HepG2 (cell line): ENCODE measurements around the gene CSH1. TPM values are rescaled to one million over a fixed set of nuclear protein-coding genes. Genes with fewer than 3 reads are reported as not detected.

Experiments
- ATAC-seq: fragments of 200-7000 bp; cut with Tn5 transposase; 3 replicates; pipeline ENCODE4 v1.9.1; 2020; ENCODE audit warnings: mild to moderate bottlenecking, moderate library complexity
- BruUV-seq: library from RNA; stranded (reverse); fragments of 400-500 nt; replicated peaks from 2 replicates; lab custom pipeline; 2021; lab: Mats Ljungman, UMichigan
- CTCF ChIA-PET: fragments of 300-600 bp; formaldehyde crosslinking; extraction: SDS; loops from one replicate; lab custom pipeline; 2021; ENCODE audit warnings: low total read pairs, inconsistent platforms, low intra/inter-chr PET ratio; lab: Yijun Ruan, JAX
- POLR2A ChIA-PET: fragments of 350-600 bp; sonication (Branson Sonifier 250); formaldehyde crosslinking; loops from one replicate; lab custom pipeline; 2020; ENCODE audit warnings: antibody characterized with exemption, inconsistent platforms; lab: Yijun Ruan, JAX
- DNase-seq: peaks from one replicate; pipeline ENCODE4 v3.0.0-alpha.2; 2015; ENCODE audit warnings: low spot score
- FAIRE-seq: peaks from 3 replicates; lab custom pipeline; 2011; peaks lifted over from hg19 to GRCh38; lab: Jason Lieb, UNC
- H2AFZ ChIP-seq: one replicate; pipeline ENCODE4 v1.6.1; 2011; ENCODE audit warnings: low read length, inconsistent platforms
- H3K27ac ChIP-seq: fragments of 300-600 bp; 3 replicates; pipeline ENCODE4 v1.8.0; 2011; ENCODE audit warnings: mixed run types, mild to moderate bottlenecking, mixed read lengths, low read length, inconsistent platforms; ENCODE audit not compliant: insufficient read depth; ENCODE audit errors: extremely low read length
- H3K27me3 ChIP-seq, 2 experiments: fragments of 200-600 bp in 1 of 2; 2 replicates in 1 of 2; 3 replicates in 1 of 2; pipeline versions ENCODE4 v1.6.0 to v1.8.0; 2011; ENCODE audit warnings: low read length in 2 of 2, mild to moderate bottlenecking in 2 of 2, moderate library complexity in 2 of 2, inconsistent platforms in 1 of 2; ENCODE audit not compliant: insufficient read depth in 2 of 2, control insufficient read depth in 1 of 2
- H3K36me3 ChIP-seq, 2 experiments: fragments of 200-600 bp in 1 of 2; replicated peaks in 1 of 2; 2 replicates in 1 of 2; 3 replicates in 1 of 2; pipeline versions ENCODE4 v1.5.1 to v1.8.0; 2011; ENCODE audit warnings: low read length in 2 of 2, inconsistent platforms in 1 of 2; ENCODE audit not compliant: insufficient read depth in 2 of 2, control insufficient read depth in 1 of 2
- H3K4me1 ChIP-seq: 2 replicates; pipeline ENCODE4 v1.5.1; 2012; ENCODE audit warnings: low read length, inconsistent platforms; ENCODE audit not compliant: insufficient read depth
- H3K4me2 ChIP-seq: 2 replicates; pipeline ENCODE4 v1.6.0; 2011; ENCODE audit warnings: low read depth, low read length, inconsistent platforms
- H3K4me3 ChIP-seq, 3 experiments: fragments of 200-600 bp in 1 of 3; sonication (generic), shearing (Covaris generic) in 1 of 3; replicated peaks in 1 of 3; 2 replicates each; pipeline ENCODE4 v1.5.1; 2011 to 2016; ENCODE audit warnings: low read length in 3 of 3, inconsistent platforms in 2 of 3, low read depth in 2 of 3, mild to moderate bottlenecking in 2 of 3, control low read depth in 1 of 3, mixed read lengths in 1 of 3; ENCODE audit not compliant: insufficient read depth in 1 of 3
- H3K79me2 ChIP-seq: one replicate; pipeline ENCODE4 v1.6.1; 2011; ENCODE audit warnings: low read length, inconsistent platforms; ENCODE audit not compliant: insufficient read depth
- H3K9ac ChIP-seq: 2 replicates; pipeline ENCODE4 v1.6.0; 2011; ENCODE audit warnings: mild to moderate bottlenecking, low read depth, low read length, inconsistent platforms; ENCODE audit not compliant: insufficient read depth
- H3K9me3 ChIP-seq: 2 replicates; pipeline ENCODE4 v1.5.1; 2012; ENCODE audit warnings: mild to moderate bottlenecking, low read length
- H4K20me1 ChIP-seq: 2 replicates; pipeline ENCODE4 v1.6.0; 2011; ENCODE audit warnings: inconsistent platforms, mild to moderate bottlenecking, low read length, moderate library complexity; ENCODE audit not compliant: insufficient read depth
- AGO1 ChIP-seq: fragments of 200-400 bp; formaldehyde crosslinking; IDR thresholded peaks from 2 replicates; pipeline ENCODE4 v1.6.1; 2017; ENCODE audit warnings: mild to moderate bottlenecking, low read depth, low read length, moderate library complexity; ENCODE audit not compliant: poor library complexity, severe bottlenecking
- FOXO1 ChIP-seq: sonication (generic); formaldehyde crosslinking; IDR thresholded peaks from 2 replicates; pipeline ENCODE4 v1.4.0; 2020; ENCODE audit warnings: missing genetic modification reagents
- FOXO4 ChIP-seq: sonication (generic); formaldehyde crosslinking; conservative IDR thresholded peaks from 2 replicates; pipeline ENCODE4 v1.8.1; 2023; ENCODE audit warnings: missing genetic modification reagents
- NFIB ChIP-seq: sonication (generic); formaldehyde crosslinking; IDR thresholded peaks from 2 replicates; pipeline ENCODE4 v1.9.0; 2021; ENCODE audit warnings: missing genetic modification reagents, mild to moderate bottlenecking, borderline replicate concordance
- NFRKB ChIP-seq: fragments of 450-650 bp; IDR thresholded peaks from 2 replicates; pipeline ENCODE4 v1.6.1; 2017
- NKX3-1 ChIP-seq: sonication (generic); formaldehyde crosslinking; IDR thresholded peaks from 2 replicates; pipeline ENCODE4 v1.5.0; 2020; ENCODE audit warnings: missing genetic modification reagents
- SIN3B ChIP-seq: fragments of 150-350 bp; IDR thresholded peaks from 2 replicates; pipeline ENCODE4 v1.6.1; 2014; ENCODE audit warnings: low read length
- ZKSCAN1 ChIP-seq: fragments of 150-350 bp; IDR thresholded peaks from 2 replicates; pipeline ENCODE4 v1.6.1; 2014; ENCODE audit warnings: low read length
- ZNF263 ChIP-seq: sonication (generic); formaldehyde crosslinking; IDR thresholded peaks from 2 replicates; pipeline ENCODE4 v1.4.0; 2020; ENCODE audit warnings: missing genetic modification reagents
- WGBS: methylation state at CpG from one replicate; pipeline ENCODE4 v1.1.6; 2017; ENCODE audit warnings: low lambda C conversion rate; 5-methylcytosine and 5-hydroxymethylcytosine counted together
- in situ Hi-C: cut with HindIII; loops from 2 replicates; pipeline ENCODE4 v1.10.0; 2017; ENCODE audit warnings: low pct_unique_long_range_greater_than_20kb; ENCODE audit not compliant: extremely low pct_ligation_motif_present
- intact Hi-C: fragments of 100-400 bp; cut with micrococcal nuclease; formaldehyde crosslinking; loops from one replicate; pipeline ENCODE4 v1.10.0; 2022; ENCODE audit not compliant: unreplicated experiment
- polyA plus RNA-seq, 8 experiments: library from polyadenylated mRNA; depleted of rRNA in 3 of 8; stranded (reverse) in 7 of 8; unstranded in 1 of 8; fragments of >200 nt; fragmentation: Illumina TruSeq in 4 of 8; extraction: Trizol in 4 of 8; gene quantifications; 2 replicates each; pipeline versions ENCODE4 v1.2.1 to v1.2.3, GENCODE V29; 2011 to 2016; ENCODE audit warnings: low read depth in 4 of 8, missing spikeins in 1 of 8, mixed read lengths in 1 of 8; ENCODE audit not compliant: insufficient read depth in 1 of 8
- total RNA-seq, 5 experiments: library from RNA; depleted of rRNA; stranded (reverse); fragments of >200 nt; fragmentation: Illumina TruSeq; extraction: Trizol; gene quantifications; 2 replicates each; pipeline ENCODE4 v1.2.3, GENCODE V29; 2016; ENCODE audit warnings: low read depth in 1 of 5
- TF ChIP-seq, protein P1 (sequence below): conservative IDR thresholded peaks from 2 replicates; pipeline ENCODE4 v1.6.1; 2018; ENCODE audit warnings: missing genetic modification reagents

CSH1 gene
- total and polyA plus RNA-seq, 2 of the 13 experiments (the other 11 are each of a cell fraction or from before 2014, with no cell fraction given) = not detected

DNA sequence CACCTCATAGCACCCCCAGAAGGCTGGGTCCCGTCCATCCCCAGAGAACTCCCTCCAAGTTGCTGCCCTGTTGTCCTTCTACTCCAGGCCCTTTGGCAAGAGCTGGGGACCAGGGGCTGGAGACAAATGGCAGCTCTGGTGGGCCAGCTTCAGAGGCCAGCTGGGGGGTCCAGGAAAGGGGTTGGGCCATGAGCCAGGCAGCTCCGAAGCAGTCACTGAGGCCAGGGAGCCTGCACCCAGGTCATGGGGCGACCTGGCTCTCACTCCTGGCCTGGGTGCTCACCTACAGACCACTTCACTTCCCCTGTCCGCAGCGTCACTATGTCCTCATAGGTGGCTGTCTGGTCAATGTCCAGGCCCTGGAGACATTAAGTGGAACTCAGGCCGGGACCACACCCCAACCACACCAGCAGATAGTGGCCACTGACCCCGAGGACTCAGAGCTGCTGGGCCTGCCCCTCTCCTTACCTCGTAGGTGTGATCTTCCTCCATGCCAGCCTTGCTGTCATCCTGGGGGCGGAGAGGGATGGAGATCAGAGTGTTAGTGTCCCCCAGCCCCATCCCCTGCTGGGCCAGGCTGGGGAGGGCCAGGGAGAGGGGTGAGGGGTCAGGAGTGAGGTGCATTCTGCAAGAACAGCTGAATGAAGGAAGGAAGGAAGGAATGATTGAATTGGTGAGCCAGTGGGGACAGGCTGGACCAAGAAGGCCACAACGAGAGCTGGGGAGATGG, 32.8 kb upstream of the CSH1 start:
- H3K79me2 ChIP-seq = no peaks in the 10 kb centered on the region
- peaks cover 18 to 78% of the 10 kb centered on the region in 2 experiments for H3K27me3 ChIP-seq
- intact Hi-C loops = no loop called here
- FAIRE-seq (no peak), ATAC-seq (no peak), DNase-seq (no peak)
- no peak overlapping the region for H3K4me3 ChIP-seq
- H3K36me3 ChIP-seq = no peaks in the 10 kb centered on the region
- H2AFZ ChIP-seq = no peak overlapping the region
- H3K9me3 ChIP-seq = no peaks in the 10 kb centered on the region
- H3K4me2 ChIP-seq = no peak overlapping the region
- H4K20me1 ChIP-seq = no peaks in the 10 kb centered on the region; the same call in 1 of the 2 replicates
- no peak for TF ChIP-seq ZNF263
- TF ChIP-seq AGO1 = no peak
- TF ChIP-seq ZKSCAN1 = no peak
- TF ChIP-seq FOXO1 (CRISPR knock-in tag) = no peak
- no peak for TF ChIP-seq SIN3B
- no peak for TF ChIP-seq NFRKB
- no peak for TF ChIP-seq NKX3-1 (CRISPR knock-in tag)
- no peak for TF ChIP-seq FOXO4 (CRISPR knock-in tag)
- TF ChIP-seq NFIB (CRISPR knock-in tag) = no peak
- TF ChIP-seq, protein P1, sequence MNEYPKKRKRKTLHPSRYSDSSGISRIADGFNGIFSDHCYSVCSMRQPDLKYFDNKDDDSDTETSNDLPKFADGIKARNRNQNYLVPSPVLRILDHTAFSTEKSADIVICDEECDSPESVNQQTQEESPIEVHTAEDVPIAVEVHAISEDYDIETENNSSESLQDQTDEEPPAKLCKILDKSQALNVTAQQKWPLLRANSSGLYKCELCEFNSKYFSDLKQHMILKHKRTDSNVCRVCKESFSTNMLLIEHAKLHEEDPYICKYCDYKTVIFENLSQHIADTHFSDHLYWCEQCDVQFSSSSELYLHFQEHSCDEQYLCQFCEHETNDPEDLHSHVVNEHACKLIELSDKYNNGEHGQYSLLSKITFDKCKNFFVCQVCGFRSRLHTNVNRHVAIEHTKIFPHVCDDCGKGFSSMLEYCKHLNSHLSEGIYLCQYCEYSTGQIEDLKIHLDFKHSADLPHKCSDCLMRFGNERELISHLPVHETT = no peak
- H3K4me1 ChIP-seq = peaks cover 21% of the 10 kb centered on the region
- 40% methylated on average over 5 of the region's 10 CpGs for WGBS
- ChIA-PET POLR2A (no interaction called here), CTCF (no interaction called here)
- in situ Hi-C loops = loop anchor here (10.0 kb wide), 1 partner anchor 206 kb away; the partner anchor contains the start of gene ERN1
- no TSS peak for BruUV-seq
- no peak overlapping the region for H3K27ac ChIP-seq
- no peak overlapping the region for H3K9ac ChIP-seq
